DND-41 (cell line): ENCODE results near the gene POC1B.

Experiments used
- ATAC-seq: fragments of 200-7000 bp; cut with Tn5 transposase; 3 replicates; pipeline ENCODE4 v1.9.1; 2021; ENCODE audit warnings: low read depth; ENCODE audit not compliant: insufficient read depth
- DNase-seq: peaks from one replicate; pipeline ENCODE4 v3.0.0-alpha.2; 2020
- H2AFZ ChIP-seq: 2 replicates; pipeline ENCODE4 v1.6.0; 2012; ENCODE audit warnings: low read depth, low read length
- H3K27ac ChIP-seq: 2 replicates; pipeline ENCODE4 v1.5.1; 2012; ENCODE audit warnings: low read length, inconsistent platforms
- H3K27me3 ChIP-seq: fragments of 200-600 bp; sonication (generic); 2 replicates; pipeline ENCODE4 v1.6.0; 2012; ENCODE audit warnings: low read length, mild to moderate bottlenecking, inconsistent platforms; ENCODE audit not compliant: insufficient read depth, poor library complexity
- H3K36me3 ChIP-seq: 2 replicates; pipeline ENCODE4 v1.5.1; 2012; ENCODE audit warnings: low read length, inconsistent platforms; ENCODE audit not compliant: insufficient read depth
- H3K4me1 ChIP-seq: 2 replicates; pipeline ENCODE4 v1.5.1; 2012; ENCODE audit warnings: mild to moderate bottlenecking, low read length; ENCODE audit not compliant: insufficient read depth
- H3K4me2 ChIP-seq: 2 replicates; pipeline ENCODE4 v1.6.0; 2012; ENCODE audit warnings: mild to moderate bottlenecking, moderate library complexity, low read length, inconsistent platforms; ENCODE audit not compliant: insufficient read depth
- H3K4me3 ChIP-seq, 2 experiments: fragments of 200-600 bp in 1 of 2; shearing (Covaris generic) in 1 of 2; 2 replicates each; pipeline ENCODE4 v1.5.1; 2012 to 2016; ENCODE audit warnings: inconsistent platforms in 2 of 2, low read length in 2 of 2, mild to moderate bottlenecking in 2 of 2, low read depth in 1 of 2, moderate library complexity in 1 of 2
- H3K79me2 ChIP-seq: 2 replicates; pipeline ENCODE4 v1.6.0; 2012; ENCODE audit warnings: low read length, inconsistent platforms; ENCODE audit not compliant: insufficient read depth
- H3K9ac ChIP-seq: 2 replicates; pipeline ENCODE4 v1.6.0; 2012; ENCODE audit warnings: low read depth, mild to moderate bottlenecking, inconsistent platforms, low read length, moderate library complexity
- H3K9me3 ChIP-seq: 2 replicates; pipeline ENCODE4 v1.5.1; 2012; ENCODE audit warnings: low read length, moderate library complexity, mild to moderate bottlenecking, inconsistent platforms; ENCODE audit not compliant: insufficient read depth, severe bottlenecking
- H4K20me1 ChIP-seq: 2 replicates; pipeline ENCODE4 v1.6.0; 2012; ENCODE audit warnings: low read length; ENCODE audit not compliant: insufficient read depth
- EZH2 ChIP-seq: IDR thresholded peaks from 3 replicates; pipeline ENCODE4 v1.6.1; 2012; ENCODE audit warnings: borderline replicate concordance, low read depth, mild to moderate bottlenecking, moderate library complexity, low read length, inconsistent platforms; ENCODE audit not compliant: severe bottlenecking
- TF ChIP-seq, protein P1 (sequence below): IDR thresholded peaks from 2 replicates; pipeline ENCODE4 v1.5.1; 2012; ENCODE audit warnings: borderline replicate concordance, low read length, moderate library complexity, mild to moderate bottlenecking; ENCODE audit not compliant: poor library complexity, severe bottlenecking; ENCODE audit errors: extremely low read depth

POC1B gene

DNA sequence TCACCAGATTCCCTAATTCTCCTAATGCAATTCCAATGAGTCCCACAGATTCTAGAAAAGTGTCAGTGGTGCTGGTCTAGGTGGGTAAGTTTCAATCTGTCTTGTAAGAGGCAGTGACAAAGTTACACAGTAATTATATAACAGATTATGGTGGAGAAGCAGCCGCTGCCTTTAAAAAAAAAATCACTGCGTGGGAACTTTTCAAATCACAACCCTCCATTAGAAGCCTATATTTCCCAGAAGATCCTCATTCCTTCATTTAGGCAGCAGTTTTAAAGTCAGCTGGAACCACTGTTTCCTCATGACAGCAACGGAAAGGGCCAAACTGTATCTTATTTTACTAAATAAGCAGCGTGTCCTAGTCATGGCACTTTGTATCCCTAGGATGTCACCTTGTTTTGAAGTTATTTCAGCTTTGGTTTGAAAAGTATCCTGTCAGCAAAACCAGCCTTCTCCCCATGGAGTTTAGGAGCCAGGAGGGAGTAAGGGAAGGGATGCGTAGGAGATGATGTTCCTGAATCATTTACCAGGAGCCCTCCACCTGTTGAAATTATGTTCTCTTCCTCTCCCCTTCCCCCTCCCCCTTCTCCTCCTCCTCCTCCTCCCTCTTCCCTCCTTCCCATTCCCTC is 145.9 kb downstream of the POC1B start:
- H3K36me3 ChIP-seq = no peaks in the 10 kb centered on the region
- H3K27ac ChIP-seq = no peak overlapping the region
- no peaks in the 10 kb centered on the region for H3K4me1 ChIP-seq
- H3K9me3 ChIP-seq = no peaks in the 10 kb centered on the region
- no peak overlapping the region for H3K4me2 ChIP-seq
- DNase-seq = no peak
- no peak overlapping the region for H2AFZ ChIP-seq
- H3K27me3 ChIP-seq = no peaks in the 10 kb centered on the region
- H4K20me1 ChIP-seq = no peaks in the 10 kb centered on the region
- H3K9ac ChIP-seq = no peak overlapping the region
- no peak for ATAC-seq
- no peaks in the 10 kb centered on the region for H3K79me2 ChIP-seq
- no peak overlapping the region for H3K4me3 ChIP-seq
- TF ChIP-seq, protein P1, sequence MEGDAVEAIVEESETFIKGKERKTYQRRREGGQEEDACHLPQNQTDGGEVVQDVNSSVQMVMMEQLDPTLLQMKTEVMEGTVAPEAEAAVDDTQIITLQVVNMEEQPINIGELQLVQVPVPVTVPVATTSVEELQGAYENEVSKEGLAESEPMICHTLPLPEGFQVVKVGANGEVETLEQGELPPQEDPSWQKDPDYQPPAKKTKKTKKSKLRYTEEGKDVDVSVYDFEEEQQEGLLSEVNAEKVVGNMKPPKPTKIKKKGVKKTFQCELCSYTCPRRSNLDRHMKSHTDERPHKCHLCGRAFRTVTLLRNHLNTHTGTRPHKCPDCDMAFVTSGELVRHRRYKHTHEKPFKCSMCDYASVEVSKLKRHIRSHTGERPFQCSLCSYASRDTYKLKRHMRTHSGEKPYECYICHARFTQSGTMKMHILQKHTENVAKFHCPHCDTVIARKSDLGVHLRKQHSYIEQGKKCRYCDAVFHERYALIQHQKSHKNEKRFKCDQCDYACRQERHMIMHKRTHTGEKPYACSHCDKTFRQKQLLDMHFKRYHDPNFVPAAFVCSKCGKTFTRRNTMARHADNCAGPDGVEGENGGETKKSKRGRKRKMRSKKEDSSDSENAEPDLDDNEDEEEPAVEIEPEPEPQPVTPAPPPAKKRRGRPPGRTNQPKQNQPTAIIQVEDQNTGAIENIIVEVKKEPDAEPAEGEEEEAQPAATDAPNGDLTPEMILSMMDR = no peak
- no peak for TF ChIP-seq EZH2

DNA sequence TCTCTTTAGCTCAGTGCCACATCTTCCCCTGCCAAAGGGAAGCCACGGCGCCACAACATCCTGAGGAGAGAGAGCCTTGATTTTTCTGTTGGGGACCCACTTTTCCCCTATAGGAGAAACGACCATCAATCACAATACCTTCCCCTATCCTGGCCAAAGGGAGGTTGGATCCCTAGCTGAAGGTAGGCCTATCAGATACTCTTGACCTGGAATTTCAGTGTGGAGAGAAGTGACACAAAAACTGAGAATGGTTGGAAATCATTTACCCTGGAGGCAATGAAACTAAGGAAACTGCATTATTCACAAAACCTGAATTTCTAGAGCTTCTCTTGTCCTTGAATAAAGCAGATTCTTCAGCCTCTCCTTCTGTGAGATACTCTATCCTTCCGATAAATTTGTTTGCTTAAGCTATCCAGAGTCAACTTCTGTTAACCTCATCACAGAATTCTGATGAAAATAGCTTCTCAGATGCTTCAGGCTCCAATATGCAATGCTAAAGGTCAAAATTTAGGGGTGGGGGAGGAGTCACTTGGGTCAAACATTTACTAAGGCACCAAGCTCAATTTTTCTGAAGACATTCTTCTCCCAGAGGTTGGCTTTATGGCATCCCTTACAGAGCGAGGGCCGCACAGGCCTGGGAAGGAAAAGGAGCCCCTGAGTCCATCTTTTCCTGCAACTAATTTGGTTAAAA is 146.6 kb downstream of the POC1B start:
- H4K20me1 ChIP-seq = no peaks in the 10 kb centered on the region
- H3K36me3 ChIP-seq = no peaks in the 10 kb centered on the region
- ATAC-seq = peak; percentile 66; the same call in 2 of the 3 replicates
- no peak overlapping the region for H3K4me3 ChIP-seq
- no peak overlapping the region for H3K27ac ChIP-seq
- no peaks in the 10 kb centered on the region for H3K79me2 ChIP-seq
- H3K9ac ChIP-seq = no peak overlapping the region
- no peak overlapping the region for H3K4me2 ChIP-seq
- H3K4me1 ChIP-seq = no peaks in the 10 kb centered on the region
- H3K27me3 ChIP-seq = no peaks in the 10 kb centered on the region
- no peak for TF ChIP-seq EZH2
- TF ChIP-seq, protein P1 = no peak
- no peaks in the 10 kb centered on the region for H3K9me3 ChIP-seq
- H2AFZ ChIP-seq = no peak overlapping the region
- DNase-seq = peak; percentile 11

DNA sequence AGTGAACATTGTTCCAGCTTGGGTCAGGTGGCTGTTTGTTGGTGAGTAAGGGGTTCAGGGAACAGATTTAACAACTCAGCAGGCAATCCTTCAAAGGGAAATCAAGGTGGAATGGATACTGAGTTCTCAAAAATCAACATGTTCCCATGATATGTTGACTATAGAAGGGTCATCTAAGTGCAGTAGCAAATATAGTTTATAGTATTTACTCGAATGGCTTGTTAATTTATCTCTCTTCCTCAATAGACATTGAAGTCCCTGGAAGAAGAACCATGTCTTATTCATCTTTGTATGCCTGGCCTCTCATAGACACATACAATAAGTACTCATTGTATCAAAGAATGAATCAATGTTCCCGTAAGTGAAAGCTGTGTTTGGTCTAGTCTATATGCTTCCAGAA is 149.0 kb downstream of the POC1B start:
- ATAC-seq = no peak

More for the DNA sequence above, 149.0 kb downstream of the POC1B start:
- Histone ChIP-seq H3K9ac (no peak overlapping the region), H3K4me2 (no peak overlapping the region), H3K27ac (no peak overlapping the region), H4K20me1 (no peaks in the 10 kb centered on the region), H3K79me2 (no peaks in the 10 kb centered on the region), H3K4me3 (no peak overlapping the region), H3K4me1 (no peaks in the 10 kb centered on the region), H2AFZ (no peak overlapping the region), H3K9me3 (no peaks in the 10 kb centered on the region), H3K27me3 (no peaks in the 10 kb centered on the region), H3K36me3 (no peaks in the 10 kb centered on the region)
- DNase-seq = no peak
- no peak for TF ChIP-seq EZH2
- TF ChIP-seq, protein P1 = no peak
